DND-41 (cell line): Measurements from ENCODE around the gene SORCS1.

Experiments
- ATAC-seq: fragments of 200-7000 bp; cut with Tn5 transposase; 3 replicates; pipeline ENCODE4 v1.9.1; 2021; ENCODE audit warnings: low read depth; ENCODE audit not compliant: insufficient read depth
- DNase-seq: peaks from one replicate; pipeline ENCODE4 v3.0.0-alpha.2; 2020
- H2AFZ ChIP-seq: 2 replicates; pipeline ENCODE4 v1.6.0; 2012; ENCODE audit warnings: low read depth, low read length
- H3K27ac ChIP-seq: 2 replicates; pipeline ENCODE4 v1.5.1; 2012; ENCODE audit warnings: low read length, inconsistent platforms
- H3K27me3 ChIP-seq: fragments of 200-600 bp; sonication (generic); 2 replicates; pipeline ENCODE4 v1.6.0; 2012; ENCODE audit warnings: low read length, mild to moderate bottlenecking, inconsistent platforms; ENCODE audit not compliant: insufficient read depth, poor library complexity
- H3K36me3 ChIP-seq: 2 replicates; pipeline ENCODE4 v1.5.1; 2012; ENCODE audit warnings: low read length, inconsistent platforms; ENCODE audit not compliant: insufficient read depth
- H3K4me1 ChIP-seq: 2 replicates; pipeline ENCODE4 v1.5.1; 2012; ENCODE audit warnings: mild to moderate bottlenecking, low read length; ENCODE audit not compliant: insufficient read depth
- H3K4me2 ChIP-seq: 2 replicates; pipeline ENCODE4 v1.6.0; 2012; ENCODE audit warnings: mild to moderate bottlenecking, moderate library complexity, low read length, inconsistent platforms; ENCODE audit not compliant: insufficient read depth
- H3K4me3 ChIP-seq, 2 experiments: fragments of 200-600 bp in 1 of 2; shearing (Covaris generic) in 1 of 2; 2 replicates each; pipeline ENCODE4 v1.5.1; 2012 to 2016; ENCODE audit warnings: inconsistent platforms in 2 of 2, low read length in 2 of 2, mild to moderate bottlenecking in 2 of 2, low read depth in 1 of 2, moderate library complexity in 1 of 2
- H3K79me2 ChIP-seq: 2 replicates; pipeline ENCODE4 v1.6.0; 2012; ENCODE audit warnings: low read length, inconsistent platforms; ENCODE audit not compliant: insufficient read depth
- H3K9ac ChIP-seq: 2 replicates; pipeline ENCODE4 v1.6.0; 2012; ENCODE audit warnings: low read depth, mild to moderate bottlenecking, inconsistent platforms, low read length, moderate library complexity
- H3K9me3 ChIP-seq: 2 replicates; pipeline ENCODE4 v1.5.1; 2012; ENCODE audit warnings: low read length, moderate library complexity, mild to moderate bottlenecking, inconsistent platforms; ENCODE audit not compliant: insufficient read depth, severe bottlenecking
- H4K20me1 ChIP-seq: 2 replicates; pipeline ENCODE4 v1.6.0; 2012; ENCODE audit warnings: low read length; ENCODE audit not compliant: insufficient read depth
- EZH2 ChIP-seq: IDR thresholded peaks from 3 replicates; pipeline ENCODE4 v1.6.1; 2012; ENCODE audit warnings: borderline replicate concordance, low read depth, mild to moderate bottlenecking, moderate library complexity, low read length, inconsistent platforms; ENCODE audit not compliant: severe bottlenecking
- TF ChIP-seq, protein P1 (sequence below): IDR thresholded peaks from 2 replicates; pipeline ENCODE4 v1.5.1; 2012; ENCODE audit warnings: borderline replicate concordance, low read length, moderate library complexity, mild to moderate bottlenecking; ENCODE audit not compliant: poor library complexity, severe bottlenecking; ENCODE audit errors: extremely low read depth

SORCS1 gene

GRCh38 chr10:106935978-106936451 is 228.5 kb downstream of the SORCS1 start:
- Histone ChIP-seq H3K9me3 (no peaks in the 10 kb centered on the region), H3K4me2 (no peak overlapping the region), H3K79me2 (no peaks in the 10 kb centered on the region), H2AFZ (no peak overlapping the region), H3K4me3 (no peak overlapping the region), H3K9ac (no peak overlapping the region), H3K36me3 (no peaks in the 10 kb centered on the region), H3K4me1 (no peaks in the 10 kb centered on the region), H4K20me1 (no peaks in the 10 kb centered on the region), H3K27ac (no peak overlapping the region), H3K27me3 (no peaks in the 10 kb centered on the region)
- TF ChIP-seq, protein P1, sequence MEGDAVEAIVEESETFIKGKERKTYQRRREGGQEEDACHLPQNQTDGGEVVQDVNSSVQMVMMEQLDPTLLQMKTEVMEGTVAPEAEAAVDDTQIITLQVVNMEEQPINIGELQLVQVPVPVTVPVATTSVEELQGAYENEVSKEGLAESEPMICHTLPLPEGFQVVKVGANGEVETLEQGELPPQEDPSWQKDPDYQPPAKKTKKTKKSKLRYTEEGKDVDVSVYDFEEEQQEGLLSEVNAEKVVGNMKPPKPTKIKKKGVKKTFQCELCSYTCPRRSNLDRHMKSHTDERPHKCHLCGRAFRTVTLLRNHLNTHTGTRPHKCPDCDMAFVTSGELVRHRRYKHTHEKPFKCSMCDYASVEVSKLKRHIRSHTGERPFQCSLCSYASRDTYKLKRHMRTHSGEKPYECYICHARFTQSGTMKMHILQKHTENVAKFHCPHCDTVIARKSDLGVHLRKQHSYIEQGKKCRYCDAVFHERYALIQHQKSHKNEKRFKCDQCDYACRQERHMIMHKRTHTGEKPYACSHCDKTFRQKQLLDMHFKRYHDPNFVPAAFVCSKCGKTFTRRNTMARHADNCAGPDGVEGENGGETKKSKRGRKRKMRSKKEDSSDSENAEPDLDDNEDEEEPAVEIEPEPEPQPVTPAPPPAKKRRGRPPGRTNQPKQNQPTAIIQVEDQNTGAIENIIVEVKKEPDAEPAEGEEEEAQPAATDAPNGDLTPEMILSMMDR = no peak
- no peak for TF ChIP-seq EZH2
- ATAC-seq = no peak
- no peak for DNase-seq

DNA sequence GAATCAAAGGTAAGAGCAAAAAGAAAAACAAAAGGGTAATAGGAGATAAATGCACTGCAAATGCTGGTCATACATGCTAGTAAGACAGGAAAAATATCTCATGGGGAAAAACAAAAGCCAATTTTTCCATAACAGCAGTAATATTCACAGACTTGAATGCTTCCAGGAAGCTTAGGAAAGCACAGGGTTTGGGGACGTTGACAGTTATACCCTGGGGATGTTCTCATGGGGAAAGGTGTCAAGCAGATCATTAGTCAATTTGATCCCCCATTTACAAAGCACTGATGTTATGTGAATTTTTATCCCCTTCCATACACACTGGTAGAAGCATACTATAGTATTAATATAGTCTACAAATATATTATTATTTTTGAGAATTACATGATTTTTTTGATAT is 232.7 kb downstream of the SORCS1 start:
- Histone ChIP-seq H3K4me2 (no peak overlapping the region), H4K20me1 (no peaks in the 10 kb centered on the region), H3K9ac (no peak overlapping the region), H3K36me3 (no peaks in the 10 kb centered on the region), H3K27ac (no peak overlapping the region), H3K79me2 (no peaks in the 10 kb centered on the region), H3K4me3 (no peak overlapping the region), H3K4me1 (no peaks in the 10 kb centered on the region), H3K27me3 (no peaks in the 10 kb centered on the region), H2AFZ (no peak overlapping the region), H3K9me3 (no peaks in the 10 kb centered on the region)
- TF ChIP-seq EZH2 = no peak
- ATAC-seq (no peak), DNase-seq (no peak)

DNA sequence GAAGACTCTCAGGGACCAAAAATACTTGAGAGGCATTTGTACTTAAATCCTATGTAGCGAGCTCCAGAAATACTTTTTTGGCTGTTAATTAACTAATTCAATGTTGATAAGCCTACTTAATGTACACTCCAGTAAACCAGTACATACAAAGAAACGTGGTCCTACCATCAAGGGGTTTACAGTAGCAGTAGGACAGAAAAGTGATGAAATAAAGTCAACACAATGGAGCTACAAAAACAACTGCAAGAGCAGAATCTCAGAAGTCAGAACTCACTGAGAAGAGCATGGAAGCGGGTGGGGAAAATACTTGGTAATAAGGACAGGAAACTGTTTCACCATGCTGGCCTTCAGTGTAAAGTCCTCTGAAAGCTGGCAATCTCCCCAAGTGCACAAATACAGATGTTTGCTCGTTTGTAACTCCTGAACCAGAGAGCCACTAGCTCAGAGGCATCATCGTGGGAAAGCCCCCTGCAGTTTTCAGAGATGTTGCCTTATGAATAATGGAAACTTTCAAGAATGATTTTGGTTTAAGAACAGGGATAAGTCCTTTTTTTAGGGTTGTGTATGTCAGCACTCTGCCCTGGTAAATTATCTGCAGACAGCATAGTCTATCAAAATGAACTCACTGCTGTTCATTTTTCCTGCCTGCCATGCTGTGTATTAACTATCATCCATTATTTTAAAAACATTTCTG is 233.2 kb downstream of the SORCS1 start:
- TF ChIP-seq EZH2 = no peak
- TF ChIP-seq, protein P1 = no peak
- DNase-seq = no peak
- Histone ChIP-seq H3K9ac (no peak overlapping the region), H4K20me1 (no peaks in the 10 kb centered on the region), H3K79me2 (no peaks in the 10 kb centered on the region), H3K4me1 (no peaks in the 10 kb centered on the region), H3K27ac (no peak overlapping the region), H3K9me3 (no peaks in the 10 kb centered on the region), H3K4me3 (no peak overlapping the region), H3K36me3 (no peaks in the 10 kb centered on the region), H3K4me2 (no peak overlapping the region), H2AFZ (no peak overlapping the region), H3K27me3 (no peaks in the 10 kb centered on the region)
- no peak for ATAC-seq

- Histone ChIP-seq H2AFZ (no peak overlapping the region), H3K4me3 (no peak overlapping the region), H3K4me1 (no peaks in the 10 kb centered on the region), H3K27me3 (no peaks in the 10 kb centered on the region), H3K79me2 (no peaks in the 10 kb centered on the region), H3K27ac (no peak overlapping the region), H4K20me1 (no peaks in the 10 kb centered on the region), H3K36me3 (no peaks in the 10 kb centered on the region), H3K4me2 (no peak overlapping the region), H3K9me3 (no peaks in the 10 kb centered on the region), H3K9ac (no peak overlapping the region)
- no peak for TF ChIP-seq EZH2
- TF ChIP-seq, protein P1 = no peak
- DNase-seq (no peak), ATAC-seq (no peak)
Observed at GRCh38 chr10:106930751-106931150, 233.8 kb downstream of the SORCS1 start.
